HL-60/S4 treated with retinoic acid at 250 ng/mL for 4 days and 3 days (cell line): ENCODE data around the gene RHBG.
"Not testable (repeated sequence)": the region's sequence is repeated elsewhere in the genome, so short reads cannot be mapped to it uniquely, and the experiment has no call there.

Source experiments
- in situ Hi-C: fragments of 300-500 bp; cut with MboI; formaldehyde crosslinking; loops from 2 replicates; pipeline ENCODE4 v1.7.0; 2022; ENCODE audit warnings: low sequenced_read_pairs

Gene RHBG

GRCh38 chr1:156359973-156360372 lies 9.0 kb upstream of the RHBG start:
- in situ Hi-C loops = no loop called here

GRCh38 chr1:156360534-156360933 lies 8.5 kb upstream of the RHBG start:
- in situ Hi-C loops = no loop called here

GRCh38 chr1:156365754-156366153 lies 3.3 kb upstream of the RHBG start:
- in situ Hi-C loops = no loop called here

- in situ Hi-C loops = no loop called here
These were observed 2.4 kb upstream of the RHBG start for GRCh38 chr1:156366378-156367166.

- in situ Hi-C loops = no loop called here
These were observed 1.4 kb upstream of the RHBG start for GRCh38 chr1:156367383-156368156.

GRCh38 chr1:156368157-156368658 lies 803 bp upstream of the RHBG start:
- in situ Hi-C loops = no loop called here

- in situ Hi-C loops = not testable (repeated sequence)
These were observed 775 bp downstream of the RHBG start for GRCh38 chr1:156369685-156370286.

- in situ Hi-C loops = no loop called here
These were observed 2.7 kb downstream of the RHBG start for GRCh38 chr1:156371553-156372264.

- in situ Hi-C loops = no loop called here
These were observed 3.2 kb downstream of the RHBG start for GRCh38 chr1:156372265-156372586.

GRCh38 chr1:156372876-156373275 lies 3.9 kb downstream of the RHBG start:
- in situ Hi-C loops = no loop called here

GRCh38 chr1:156373546-156373945 lies 4.5 kb downstream of the RHBG start:
- in situ Hi-C loops = no loop called here

GRCh38 chr1:156376146-156376545 lies 7.1 kb downstream of the RHBG start:
- in situ Hi-C loops = no loop called here

GRCh38 chr1:156376958-156377919 lies 8.2 kb downstream of the RHBG start:
- in situ Hi-C loops = no loop called here

GRCh38 chr1:156378557-156378956 lies 9.5 kb downstream of the RHBG start:
- in situ Hi-C loops = no loop called here

- in situ Hi-C loops = loop anchor here (5.0 kb wide), 1 partner anchor 63 kb away; no protein-coding TSS in a partner anchor
These were observed 10.6 kb downstream of the RHBG start for GRCh38 chr1:156379420-156380165.

GRCh38 chr1:156382561-156382960 lies 13.6 kb downstream of the RHBG start:
- in situ Hi-C loops = loop anchor here (5.0 kb wide), 1 partner anchor 60 kb away; no protein-coding TSS in a partner anchor

- in situ Hi-C loops = loop anchor here (5.0 kb wide), 1 partner anchor 59 kb away; no protein-coding TSS in a partner anchor
These were observed 14.0 kb downstream of the RHBG start for GRCh38 chr1:156383023-156383422.

GRCh38 chr1:156384007-156384406 lies 15.0 kb downstream of the RHBG start:
- in situ Hi-C loops = loop anchor here (5.0 kb wide), 1 partner anchor 58 kb away; no protein-coding TSS in a partner anchor

GRCh38 chr1:156384658-156385057 lies 15.6 kb downstream of the RHBG start:
- in situ Hi-C loops = loop anchor here (5.0 kb wide), 1 partner anchor 58 kb away; no protein-coding TSS in a partner anchor
